B cell (primary cell): ENCODE results near the gene EPAS1. TPM values are rescaled to one million over a fixed set of nuclear protein-coding genes. Genes with fewer than 3 reads are reported as not detected.

Experiments used
- ATAC-seq: fragments of 200-7000 bp; cut with Tn5 transposase; one replicate; pipeline ENCODE4 v1.10.0; 2021; ENCODE audit warnings: low read depth, mild to moderate bottlenecking, moderate number of reproducible peaks, moderate library complexity
- CTCF ChIA-PET: fragments of 350-600 bp; sonication (Branson Sonifier 250); formaldehyde crosslinking; loops from one replicate; lab custom pipeline; 2021; ENCODE audit warnings: antibody characterized with exemption, inconsistent platforms; lab: Charles Lee
- POLR2A ChIA-PET: fragments of 350-600 bp; sonication (Branson Sonifier 250); formaldehyde crosslinking; loops from one replicate; lab custom pipeline; 2021; ENCODE audit warnings: antibody characterized with exemption; lab: Charles Lee
- DNase-seq: peaks from one replicate; pipeline ENCODE4 v3.0.0; 2013
- H2AFZ ChIP-seq: 2 replicates; pipeline ENCODE4 v1.6.1; 2012; ENCODE audit warnings: mild to moderate bottlenecking, low read depth, low read length; ENCODE audit not compliant: insufficient read depth, poor library complexity, severe bottlenecking
- H3K27ac ChIP-seq, 2 donors: 1 replicate in 1 of 2; 2 replicates in 1 of 2; pipeline ENCODE4 v1.5.1; 2012 to 2013; ENCODE audit warnings: low read length in 2 of 2, mild to moderate bottlenecking in 2 of 2, moderate library complexity in 1 of 2
- H3K27me3 ChIP-seq, 4 experiments: fragments of 200-600 bp in 1 of 4; sonication (generic) in 1 of 4; replicated peaks in 1 of 4; 1 replicate in 2 of 4; 2 replicates in 2 of 4; pipeline versions ENCODE4 v1.6.1 to v1.7.0; 2013 to 2016; ENCODE audit warnings: low read length in 3 of 4, mild to moderate bottlenecking in 2 of 4, mixed read lengths in 1 of 4, moderate library complexity in 1 of 4; ENCODE audit not compliant: insufficient read depth in 4 of 4, control insufficient read depth in 3 of 4; ENCODE audit errors: control extremely low read depth in 1 of 4
- H3K36me3 ChIP-seq, 2 experiments: replicated peaks in 1 of 2; 1 replicate in 1 of 2; 2 replicates in 1 of 2; pipeline versions ENCODE4 v1.6.1 to v1.7.1; 2013; ENCODE audit warnings: low read length in 1 of 2; ENCODE audit not compliant: insufficient read depth in 2 of 2, control insufficient read depth in 1 of 2; ENCODE audit errors: control extremely low read depth in 1 of 2, extremely low read depth in 1 of 2
- H3K4me1 ChIP-seq, 2 donors: fragments of 200-600 bp in 1 of 2; sonication (generic) in 1 of 2; 1 replicate in 1 of 2; 2 replicates in 1 of 2; pipeline versions ENCODE4 v1.5.1 to v1.6.1; 2013 to 2017; ENCODE audit warnings: low read length in 2 of 2; ENCODE audit not compliant: control insufficient read depth in 2 of 2, insufficient read depth in 2 of 2
- H3K4me2 ChIP-seq: replicated peaks from 2 replicates; pipeline ENCODE3; 2012; ENCODE audit warnings: mild to moderate bottlenecking, low read depth, low read length; ENCODE audit not compliant: poor library complexity, severe bottlenecking
- H3K4me3 ChIP-seq, 5 experiments: fragments of 200-600 bp in 1 of 5; sonication (generic) in 1 of 5; 1 replicate in 3 of 5; 2 replicates in 2 of 5; pipeline versions ENCODE4 v1.5.1 to v1.7.0; 2011 to 2016; ENCODE audit warnings: low read length in 4 of 5, mild to moderate bottlenecking in 4 of 5, low read depth in 2 of 5, control low read depth in 1 of 5, moderate library complexity in 1 of 5; ENCODE audit not compliant: insufficient read depth in 1 of 5; ENCODE audit errors: control extremely low read depth in 1 of 5, extremely low read depth in 1 of 5
- H3K79me2 ChIP-seq: fragments of 200-600 bp; sonication (generic); one replicate; pipeline ENCODE4 v1.6.0; 2016; ENCODE audit warnings: low read length; ENCODE audit not compliant: control insufficient read depth, insufficient read depth
- H3K9ac ChIP-seq: fragments of 200-600 bp; sonication (generic); 2 replicates; pipeline ENCODE4 v1.6.1; 2017; ENCODE audit warnings: mild to moderate bottlenecking, low read length, moderate library complexity
- H3K9me3 ChIP-seq, 3 donors: one replicate each; pipeline versions ENCODE4 v1.6.1 to v1.7.1; 2013; ENCODE audit warnings: low read length in 2 of 3; ENCODE audit not compliant: control insufficient read depth in 2 of 3, insufficient read depth in 1 of 3; ENCODE audit errors: control extremely low read depth in 1 of 3
- H4K20me1 ChIP-seq: 2 replicates; pipeline ENCODE4 v1.6.0; 2012; ENCODE audit warnings: mild to moderate bottlenecking, low read length; ENCODE audit not compliant: insufficient read depth, control insufficient read depth, poor library complexity, severe bottlenecking
- H3K27ac Mint-ChIP-seq: one replicate; pipeline ENCODE4 v1.8.0; 2021; ENCODE audit warnings: mixed read lengths
- H3K27me3 Mint-ChIP-seq: one replicate; pipeline ENCODE4 v1.8.0; 2021; ENCODE audit warnings: mixed read lengths
- H3K4me1 Mint-ChIP-seq: one replicate; pipeline ENCODE4 v1.8.0; 2021; ENCODE audit warnings: mixed read lengths
- H3K4me3 Mint-ChIP-seq: one replicate; pipeline ENCODE4 v1.8.0; 2021; ENCODE audit warnings: mixed read lengths
- H3K9me3 Mint-ChIP-seq: one replicate; pipeline ENCODE4 v1.8.0; 2022; ENCODE audit warnings: mixed read lengths; ENCODE audit not compliant: insufficient read depth
- EZH2 ChIP-seq: IDR thresholded peaks from 2 replicates; pipeline ENCODE4 v1.6.1; 2012; ENCODE audit warnings: borderline replicate concordance, low read depth, mild to moderate bottlenecking, moderate library complexity, low read length; ENCODE audit not compliant: insufficient read depth, poor library complexity, severe bottlenecking
- WGBS: methylation state at CpG from one replicate; pipeline ENCODE4 v1.1.5; 2013; ENCODE audit warnings: missing lambda C conversion rate; ENCODE audit not compliant: insufficient coverage; 5-methylcytosine and 5-hydroxymethylcytosine counted together
- intact Hi-C: fragments of 100-400 bp; cut with micrococcal nuclease; formaldehyde crosslinking; loops from one replicate; pipeline ENCODE4 v1.10.0; 2022
- polyA plus RNA-seq: library from polyadenylated mRNA; depleted of rRNA; stranded (reverse); fragments of >200 nt; gene quantifications from 2 replicates; pipeline ENCODE4 v1.2.3, GENCODE V29; 2012
- total RNA-seq, 2 donors: library from RNA; stranded (reverse); fragments of 120-200 nt in 1 of 2; gene quantifications; 1 replicate in 1 of 2; 2 replicates in 1 of 2; pipeline versions ENCODE4 v1.2.3 to v1.2.4, GENCODE V29; 2013 to 2022
- TF ChIP-seq, protein P1 (sequence below): fragments of 200-600 bp; IDR thresholded peaks from one replicate; pipeline ENCODE4 v1.8.0; 2022; ENCODE audit warnings: antibody characterized with exemption, mild to moderate bottlenecking

Gene EPAS1
- total and polyA plus RNA-seq, 2 donors (not counting 1 experiment from before 2014, with no cell fraction given): 0.06 to 0.37 TPM

DNA sequence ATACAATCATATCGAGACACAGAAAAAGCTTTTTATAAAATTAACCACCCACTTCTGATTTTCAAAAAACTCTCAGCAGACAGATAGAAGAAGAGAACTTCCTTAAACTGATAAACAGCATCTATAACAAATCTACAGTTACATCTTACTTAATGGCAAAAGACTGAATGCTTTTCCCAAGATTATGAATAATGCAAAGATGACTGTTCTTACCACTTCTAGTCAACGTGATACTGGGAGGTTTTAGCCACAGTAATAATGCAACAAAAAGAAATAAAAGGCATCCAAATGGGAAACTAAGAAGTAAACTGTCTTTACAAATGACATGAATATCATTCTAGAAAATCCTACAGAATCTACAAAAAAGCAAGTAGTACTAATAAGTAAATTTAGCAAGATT lies 124.2 kb downstream of the EPAS1 start:
- CTCF ChIA-PET: no interaction called here
- TF ChIP-seq EZH2: no peak
- TF ChIP-seq, protein P1, sequence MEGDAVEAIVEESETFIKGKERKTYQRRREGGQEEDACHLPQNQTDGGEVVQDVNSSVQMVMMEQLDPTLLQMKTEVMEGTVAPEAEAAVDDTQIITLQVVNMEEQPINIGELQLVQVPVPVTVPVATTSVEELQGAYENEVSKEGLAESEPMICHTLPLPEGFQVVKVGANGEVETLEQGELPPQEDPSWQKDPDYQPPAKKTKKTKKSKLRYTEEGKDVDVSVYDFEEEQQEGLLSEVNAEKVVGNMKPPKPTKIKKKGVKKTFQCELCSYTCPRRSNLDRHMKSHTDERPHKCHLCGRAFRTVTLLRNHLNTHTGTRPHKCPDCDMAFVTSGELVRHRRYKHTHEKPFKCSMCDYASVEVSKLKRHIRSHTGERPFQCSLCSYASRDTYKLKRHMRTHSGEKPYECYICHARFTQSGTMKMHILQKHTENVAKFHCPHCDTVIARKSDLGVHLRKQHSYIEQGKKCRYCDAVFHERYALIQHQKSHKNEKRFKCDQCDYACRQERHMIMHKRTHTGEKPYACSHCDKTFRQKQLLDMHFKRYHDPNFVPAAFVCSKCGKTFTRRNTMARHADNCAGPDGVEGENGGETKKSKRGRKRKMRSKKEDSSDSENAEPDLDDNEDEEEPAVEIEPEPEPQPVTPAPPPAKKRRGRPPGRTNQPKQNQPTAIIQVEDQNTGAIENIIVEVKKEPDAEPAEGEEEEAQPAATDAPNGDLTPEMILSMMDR: no peak
- Histone ChIP-seq H3K9ac (no peak overlapping the region), H3K9me3 (peaks cover 0 to 11% (median 4%) of the 10 kb centered on the region in 3 donors), H3K4me3 (no peak overlapping the region), H3K36me3 (no peaks in the 10 kb centered on the region), H3K27ac (no peak overlapping the region), H4K20me1 (no peaks in the 10 kb centered on the region), H3K79me2 (no peaks in the 10 kb centered on the region), H3K27me3 (no peaks in the 10 kb centered on the region), H2AFZ (no peak overlapping the region), H3K4me1 (no peaks in the 10 kb centered on the region), H3K4me2 (no peak overlapping the region)
- no peaks in the 10 kb centered on the region for H3K27me3 Mint-ChIP-seq
- peaks cover 7% of the 10 kb centered on the region for H3K9me3 Mint-ChIP-seq
- DNase-seq (no peak), ATAC-seq (no peak)
- POLR2A ChIA-PET: no interaction called here
- H3K27ac Mint-ChIP-seq: no peak overlapping the region
- H3K4me3 Mint-ChIP-seq: no peak overlapping the region
- WGBS: no CpG with 5 or more reads among the region's 2 CpGs
- no peaks in the 10 kb centered on the region for H3K4me1 Mint-ChIP-seq
- intact Hi-C loops: no loop called here

DNA sequence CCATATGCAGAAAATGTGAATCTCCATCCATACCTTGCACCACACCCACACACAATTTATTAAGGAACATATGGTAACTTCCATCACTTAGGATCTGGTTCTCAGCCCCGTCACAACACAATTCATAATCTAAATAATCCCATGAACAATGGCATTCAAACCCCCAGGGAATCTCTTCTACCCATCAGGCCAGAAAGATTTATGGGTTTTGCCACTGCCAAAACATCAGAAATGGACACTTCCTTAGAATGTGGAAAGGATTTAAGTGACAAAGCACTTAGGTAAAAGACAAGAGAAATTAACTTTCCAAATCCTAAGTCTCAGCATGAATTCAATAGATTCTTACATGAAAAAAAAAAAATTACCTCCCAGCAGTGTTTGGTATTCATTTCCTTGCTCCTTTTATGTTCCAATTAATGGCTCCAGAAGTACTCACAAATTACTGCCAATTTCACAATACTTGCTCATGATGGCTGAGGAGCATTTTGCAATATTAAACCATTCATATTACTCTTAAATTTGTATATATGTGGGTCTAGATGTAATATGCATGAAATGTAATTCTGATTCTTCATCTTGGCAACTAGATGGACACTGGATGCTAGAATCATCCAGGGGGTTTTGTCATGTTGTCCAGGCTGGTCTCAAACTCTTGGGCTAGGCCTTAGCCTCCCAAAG lies 125.6 kb downstream of the EPAS1 start:
- Histone ChIP-seq H2AFZ (no peak overlapping the region), H3K9me3 (peaks cover 0 to 4% (median 3%) of the 10 kb centered on the region in 3 donors), H3K36me3 (no peaks in the 10 kb centered on the region), H3K4me3 (no peak overlapping the region), H3K4me1 (no peaks in the 10 kb centered on the region), H3K9ac (no peak overlapping the region), H4K20me1 (no peaks in the 10 kb centered on the region), H3K4me2 (no peak overlapping the region), H3K27me3 (no peaks in the 10 kb centered on the region), H3K27ac (no peak overlapping the region), H3K79me2 (no peaks in the 10 kb centered on the region)
- H3K4me1 Mint-ChIP-seq: no peaks in the 10 kb centered on the region
- no peaks in the 10 kb centered on the region for H3K9me3 Mint-ChIP-seq
- no peak for ATAC-seq
- DNase-seq: no peak
- H3K4me3 Mint-ChIP-seq: no peak overlapping the region
- ChIA-PET POLR2A (no interaction called here), CTCF (no interaction called here)
- no peak overlapping the region for H3K27ac Mint-ChIP-seq
- no peaks in the 10 kb centered on the region for H3K27me3 Mint-ChIP-seq
- TF ChIP-seq EZH2: no peak
- TF ChIP-seq, protein P1: no peak
- intact Hi-C loops: no loop called here
- WGBS: 100% methylated on average over 1 of the region's 1 CpG
